GM19452 (cell line): Measurements from ENCODE around the gene COL24A1.
"Not testable (repeated sequence)": the region's sequence is repeated elsewhere in the genome, so short reads cannot be mapped to it uniquely, and the experiment has no call there.

Source experiments
- ATAC-seq: cut with Tn5 transposase; IDR thresholded peaks from one replicate; pipeline ENCODE4 v1.9.1; 2021; ENCODE audit not compliant: unreplicated experiment

COL24A1 gene

DNA sequence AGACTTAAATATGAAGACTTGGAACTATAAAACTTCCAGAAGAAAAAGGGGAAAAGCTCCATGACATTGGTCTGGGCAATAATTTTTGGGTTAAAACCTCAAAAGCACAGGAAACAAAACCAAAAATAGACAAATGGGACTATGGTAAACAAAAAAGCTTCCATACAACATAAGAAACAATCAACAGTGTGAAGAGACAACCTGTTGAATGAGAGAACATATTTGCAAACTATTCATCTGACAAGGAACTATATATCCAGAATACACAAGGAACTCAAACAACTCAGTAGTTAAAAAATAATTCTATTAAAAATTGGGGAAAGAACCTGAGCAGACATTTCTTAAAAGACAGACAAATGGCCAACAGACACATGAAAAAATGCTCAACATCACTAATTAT is 255.7 kb downstream of the COL24A1 start:
- no peak for ATAC-seq

DNA sequence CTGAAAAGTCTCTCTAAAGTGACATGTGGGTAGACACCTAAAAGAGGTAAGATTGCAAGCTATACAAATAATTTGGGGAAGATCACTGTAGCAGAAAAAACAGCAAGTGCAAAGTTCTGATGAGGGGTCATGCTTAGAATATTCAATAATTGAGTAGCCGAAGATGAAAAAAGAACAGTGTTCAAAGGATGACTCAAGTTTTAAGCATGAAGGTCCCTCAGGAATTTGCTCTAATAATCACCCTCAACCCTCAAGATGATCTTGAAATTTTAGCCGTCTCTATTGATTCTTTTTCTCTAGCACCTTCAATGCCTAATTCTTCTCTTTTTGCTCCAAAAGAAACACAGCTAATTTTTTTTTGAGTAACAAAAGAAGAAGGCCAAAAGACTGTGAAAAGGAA is 257.7 kb downstream of the COL24A1 start:
- no peak for ATAC-seq

DNA sequence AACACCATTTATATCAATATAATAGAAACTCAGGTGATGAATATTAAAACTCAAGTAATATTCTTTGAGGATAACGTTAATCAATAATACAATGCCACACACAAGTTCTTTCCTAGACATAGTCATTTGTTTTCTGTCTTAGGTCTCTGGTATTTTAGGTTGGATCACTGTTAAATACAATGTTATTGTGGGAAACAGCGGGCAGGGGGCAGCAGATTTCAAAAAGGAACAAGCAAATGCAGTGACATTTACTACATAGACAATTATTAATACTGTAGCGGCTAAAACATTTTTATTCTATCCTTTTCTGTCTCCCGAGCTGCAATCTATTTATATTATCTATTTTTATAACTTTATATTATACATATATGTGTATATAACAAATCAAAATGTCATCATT is 261.9 kb downstream of the COL24A1 start:
- no peak for ATAC-seq

DNA sequence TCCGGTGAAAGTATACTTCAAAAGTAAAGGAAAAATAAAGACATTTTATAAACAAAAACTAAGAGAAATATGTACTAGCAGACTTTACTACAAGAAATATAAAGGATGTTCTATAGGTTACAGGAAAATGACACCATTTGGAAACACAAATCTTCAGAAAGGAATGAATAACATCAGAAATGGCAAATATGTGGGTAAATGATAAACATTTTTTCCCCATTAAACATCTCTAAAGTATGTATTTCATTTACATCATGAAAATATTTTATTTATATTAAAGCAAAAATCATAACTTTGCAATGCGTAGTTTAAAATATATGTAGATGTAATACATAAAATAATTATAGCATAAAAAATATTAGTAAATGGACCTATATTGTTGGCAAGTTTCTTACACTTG is 264.2 kb downstream of the COL24A1 start:
- ATAC-seq: no peak

DNA sequence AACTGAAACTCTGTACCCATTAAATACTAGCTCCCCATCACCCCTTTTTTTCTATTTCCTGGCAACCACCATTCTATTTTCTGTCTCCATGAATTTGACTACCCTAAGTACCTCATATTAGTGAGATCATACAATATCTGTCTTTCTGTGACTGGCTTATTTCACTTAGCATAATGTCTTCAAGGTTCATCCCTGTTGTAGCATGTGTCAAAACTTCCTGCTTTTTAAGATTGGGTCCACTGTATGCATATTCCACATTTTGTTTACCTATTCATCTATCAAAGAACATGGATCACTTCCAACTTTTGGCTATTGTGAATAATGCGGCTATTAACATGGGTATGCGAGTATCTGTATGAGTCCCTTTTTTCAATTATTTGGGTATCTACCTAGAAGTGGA is 266.7 kb downstream of the COL24A1 start:
- no peak for ATAC-seq

DNA sequence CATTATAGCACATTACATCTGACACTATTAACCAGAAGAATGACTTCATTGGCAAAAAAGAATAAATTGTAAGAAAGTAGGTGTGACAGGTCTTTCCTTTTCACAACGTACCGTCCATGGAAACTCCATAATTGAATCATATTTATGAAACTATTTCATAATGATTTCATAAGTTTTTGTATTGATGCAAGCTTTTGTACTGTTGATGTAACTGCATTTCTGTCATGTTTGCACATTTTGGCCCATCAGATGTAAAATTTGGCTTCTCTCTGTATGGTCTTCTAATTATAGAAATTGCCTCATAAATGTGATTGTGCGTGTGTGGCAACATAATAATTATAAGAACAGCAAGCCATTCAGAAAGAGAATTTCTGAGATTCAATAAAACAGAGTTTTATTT is 267.7 kb downstream of the COL24A1 start:
- no peak for ATAC-seq

DNA sequence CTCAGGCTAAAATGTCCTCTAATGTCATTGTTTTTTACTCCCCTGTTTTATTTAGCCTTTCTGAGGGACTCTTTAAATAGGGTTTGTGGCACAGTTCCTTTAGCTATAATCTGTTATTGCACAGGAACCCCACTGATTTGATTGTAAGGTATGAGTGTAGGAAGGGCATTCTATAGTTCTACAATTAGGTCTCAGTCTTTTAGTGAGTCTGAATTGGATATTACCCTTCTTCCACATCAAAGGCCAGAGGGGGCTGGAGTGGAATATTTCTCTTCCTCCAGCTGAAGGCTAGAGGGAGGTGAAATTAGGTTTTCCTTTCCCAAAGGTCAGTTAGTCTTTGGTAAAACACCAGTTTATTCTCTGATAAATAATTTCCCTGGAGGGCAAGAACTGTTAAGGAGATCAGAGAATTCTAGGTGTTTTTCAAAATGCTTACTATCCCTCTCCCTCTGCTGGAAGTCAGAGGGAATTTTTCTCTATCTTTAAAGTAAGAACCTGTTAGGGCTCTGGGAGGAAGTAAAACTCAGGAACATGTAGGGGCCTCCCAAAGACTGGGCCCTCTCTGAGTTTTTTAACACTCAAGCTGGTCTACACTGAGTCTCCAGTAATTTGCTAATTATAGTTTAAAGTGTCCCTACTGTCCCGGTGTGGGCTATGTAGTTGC is 272.1 kb downstream of the COL24A1 start:
- ATAC-seq: no peak

DNA sequence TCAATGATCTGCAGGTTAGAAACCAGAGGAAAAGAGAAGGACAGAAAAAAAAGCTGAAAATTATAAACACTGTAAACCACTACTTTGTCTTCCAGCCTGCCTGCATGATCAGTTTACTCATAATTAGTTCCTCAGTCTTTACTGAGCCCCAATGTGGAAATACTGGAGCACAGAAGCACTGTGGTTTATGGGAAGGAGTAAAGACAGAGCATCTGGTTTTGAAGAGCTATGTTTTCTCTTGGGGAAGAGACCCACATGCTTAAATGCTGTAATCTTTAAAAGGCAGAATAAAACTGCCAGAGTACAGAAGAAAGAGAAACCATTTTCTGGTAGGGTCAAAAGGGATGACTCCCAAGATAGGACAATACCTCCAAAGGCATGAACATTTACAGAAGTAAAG is 289.4 kb downstream of the COL24A1 start:
- no peak for ATAC-seq

DNA sequence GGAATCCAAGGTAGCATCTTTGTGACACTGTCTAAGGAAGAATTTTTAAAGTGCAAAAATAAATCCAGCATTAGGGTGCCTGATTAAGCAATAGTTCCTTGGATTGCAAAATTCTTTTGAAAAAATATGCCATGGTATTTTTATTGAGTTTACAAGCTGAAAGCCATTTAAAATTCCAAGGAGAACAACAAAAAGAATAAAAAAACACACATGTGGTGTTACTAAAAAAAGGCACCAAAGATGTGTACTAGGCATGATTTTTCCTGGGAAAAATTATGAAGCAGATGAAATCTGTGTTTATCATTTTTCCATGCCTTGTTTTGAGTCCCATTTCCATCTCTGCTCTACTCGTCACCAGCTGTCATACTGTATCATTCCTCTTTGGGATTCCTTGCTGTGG is 291.4 kb downstream of the COL24A1 start:
- no peak for ATAC-seq

DNA sequence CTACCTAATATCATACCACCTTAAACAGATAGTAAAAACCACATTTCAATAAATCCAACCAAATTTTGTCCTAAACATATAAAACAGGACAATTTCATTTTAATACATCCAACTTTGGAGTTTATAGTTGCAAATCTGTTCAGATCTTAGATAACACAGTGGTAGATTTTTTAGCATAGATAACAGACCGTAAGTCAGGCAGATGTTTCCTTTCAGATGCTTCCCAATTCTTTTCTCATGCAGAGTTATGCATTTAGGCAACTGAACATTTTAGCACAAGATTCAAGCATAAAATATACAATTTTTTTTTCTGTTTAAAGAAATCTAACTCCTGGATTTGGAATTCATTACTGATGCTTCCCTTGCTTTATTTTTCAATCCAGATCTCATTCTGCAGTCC is 291.8 kb downstream of the COL24A1 start:
- no peak for ATAC-seq

DNA sequence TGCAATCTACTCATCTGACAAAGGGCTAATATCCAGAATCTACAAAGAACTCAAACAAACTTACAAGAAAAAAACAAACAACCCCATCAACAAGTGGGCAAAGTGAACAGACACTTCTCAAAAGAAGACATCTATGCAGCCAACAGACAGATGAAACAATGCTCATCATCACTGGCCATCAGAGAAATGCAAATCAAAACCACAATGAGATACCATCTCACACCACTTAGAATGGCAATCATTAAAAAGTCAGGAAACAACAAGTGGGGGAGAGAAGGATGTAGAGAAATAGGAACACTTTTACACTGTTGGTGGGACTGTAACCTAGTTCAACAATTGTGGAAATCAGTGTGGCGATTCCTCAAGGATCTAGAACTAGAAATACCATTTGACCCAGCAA is 292.9 kb downstream of the COL24A1 start:
- not testable (repeated sequence) for ATAC-seq

DNA sequence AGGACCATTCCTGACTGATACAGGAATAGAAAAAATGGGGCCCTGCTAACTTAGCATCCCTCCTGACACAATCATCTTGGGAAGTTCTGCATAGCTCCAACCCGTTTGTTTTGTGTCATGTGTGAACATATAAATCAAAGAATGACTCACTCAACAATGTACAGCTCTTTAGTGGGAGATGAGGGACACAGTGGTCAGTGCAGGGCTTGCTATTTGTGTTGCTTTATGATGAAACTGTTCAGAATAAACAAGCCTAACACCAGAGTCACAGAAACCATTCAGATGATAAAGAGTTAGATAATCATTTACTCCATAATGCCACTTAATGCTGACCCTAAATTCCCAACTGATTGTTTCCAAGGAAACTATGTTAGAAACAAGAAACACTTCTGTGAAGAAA is 294.1 kb downstream of the COL24A1 start:
- no peak for ATAC-seq

DNA sequence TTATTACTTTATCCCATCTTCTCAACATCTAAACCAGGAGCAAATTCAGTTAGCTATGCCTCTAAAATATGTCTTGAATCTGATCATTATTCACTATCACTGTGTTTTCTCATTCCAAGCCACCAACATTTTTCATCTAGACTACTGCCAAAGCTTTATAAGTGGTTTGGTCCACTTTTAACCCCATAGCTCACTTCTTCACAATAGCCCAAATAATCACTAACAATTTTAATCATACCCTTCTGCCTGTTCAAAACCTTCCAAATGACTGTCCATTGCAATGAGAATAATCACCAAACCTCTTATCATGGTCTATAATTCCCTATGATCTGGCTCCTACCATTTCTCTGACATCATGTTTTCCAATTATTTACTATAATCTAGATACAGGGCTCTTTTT is 298.6 kb downstream of the COL24A1 start:
- ATAC-seq: no peak

DNA sequence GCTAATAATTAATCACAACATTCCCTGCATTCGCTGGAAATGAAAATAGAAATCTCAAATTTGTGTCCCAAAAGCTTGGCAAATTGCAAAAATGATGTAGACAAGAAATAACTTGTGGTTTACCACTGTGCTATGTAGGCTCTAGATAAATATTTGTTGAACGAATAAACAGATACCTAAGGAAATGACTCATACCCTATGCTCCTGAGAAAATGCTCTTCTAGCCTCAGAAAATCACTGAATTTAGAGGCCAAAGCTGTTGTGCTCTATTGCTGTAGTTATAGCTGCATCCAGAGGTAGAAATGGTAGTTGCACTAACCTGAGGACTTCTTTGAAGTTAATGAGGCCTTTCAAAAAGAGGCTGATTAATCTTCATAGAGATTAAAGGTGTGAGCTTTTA is 306.3 kb downstream of the COL24A1 start:
- ATAC-seq: no peak

DNA sequence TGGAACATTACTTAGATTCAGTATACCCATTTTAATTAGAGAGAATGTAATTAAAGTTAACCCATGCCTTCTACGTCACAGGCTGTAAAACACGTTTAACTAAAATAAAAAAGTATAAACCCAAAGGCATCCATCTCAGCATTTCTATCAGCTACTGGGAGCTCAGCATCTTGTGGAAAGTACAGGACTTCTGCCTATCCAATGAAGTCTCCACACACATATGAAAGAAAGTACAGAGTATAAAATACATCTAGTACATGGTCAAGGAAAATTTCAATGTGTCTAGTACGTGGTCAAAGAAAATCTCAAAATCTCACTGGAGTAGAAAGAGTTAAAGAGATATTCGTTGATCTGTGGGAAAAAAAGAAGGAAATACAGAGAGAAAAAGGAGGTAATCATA is 306.9 kb downstream of the COL24A1 start:
- ATAC-seq: no peak

DNA sequence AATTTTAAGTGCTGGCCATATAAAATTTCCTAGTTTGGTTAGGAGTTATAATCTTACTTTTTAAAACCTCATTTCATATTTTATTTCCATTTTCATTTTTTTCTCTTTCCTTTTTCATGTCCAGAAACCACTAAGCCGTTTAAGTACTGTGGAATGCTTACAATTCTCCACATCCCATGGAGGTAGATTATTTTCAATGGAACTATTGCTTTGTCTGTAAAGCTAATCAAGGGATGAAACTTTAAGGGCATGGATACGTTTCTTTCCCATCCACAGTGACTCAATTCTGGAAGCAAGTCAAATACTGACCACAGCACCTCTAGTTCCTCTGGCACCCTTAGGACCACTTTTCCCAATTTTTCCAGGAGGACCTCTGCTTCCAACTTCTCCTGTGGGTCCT is 309.2 kb downstream of the COL24A1 start:
- ATAC-seq: no peak

DNA sequence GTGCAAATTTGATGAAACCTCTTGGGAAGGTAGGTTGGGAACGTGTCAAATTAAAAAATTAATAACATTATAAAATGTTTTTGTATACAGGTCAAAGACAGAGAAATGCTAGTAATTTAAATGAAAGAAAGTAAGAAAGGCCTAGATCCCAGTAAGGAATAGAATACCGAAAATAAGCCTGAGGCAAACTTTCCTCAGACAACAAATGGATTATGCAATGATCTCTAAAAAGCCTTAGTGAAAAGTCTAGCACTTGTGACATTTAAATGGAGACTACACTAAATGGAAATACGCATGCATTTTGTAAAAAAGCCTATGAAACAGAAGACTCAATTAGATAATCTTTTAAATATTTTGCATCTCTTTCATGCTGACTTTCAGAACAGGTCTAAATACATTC is 309.9 kb downstream of the COL24A1 start:
- no peak for ATAC-seq

DNA sequence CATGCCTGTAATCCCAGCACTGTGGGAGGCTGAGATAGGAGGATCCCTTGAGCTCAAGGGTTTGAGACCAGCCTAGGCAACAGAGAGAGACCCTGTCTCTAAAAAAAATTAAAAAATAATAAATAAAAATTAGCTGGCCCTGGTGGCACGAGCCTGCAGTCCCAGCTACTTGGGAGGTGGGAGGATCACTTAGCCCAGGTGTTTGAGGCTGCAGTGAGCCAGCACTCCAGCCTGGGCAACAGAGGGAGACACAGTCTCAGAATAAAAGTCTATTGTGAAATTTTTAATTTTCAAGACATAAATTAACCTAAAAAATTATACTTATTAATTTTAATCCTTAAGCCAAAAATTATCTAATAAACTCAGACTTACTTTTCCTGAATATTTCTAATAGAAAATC is 317.1 kb downstream of the COL24A1 start:
- no peak for ATAC-seq

DNA sequence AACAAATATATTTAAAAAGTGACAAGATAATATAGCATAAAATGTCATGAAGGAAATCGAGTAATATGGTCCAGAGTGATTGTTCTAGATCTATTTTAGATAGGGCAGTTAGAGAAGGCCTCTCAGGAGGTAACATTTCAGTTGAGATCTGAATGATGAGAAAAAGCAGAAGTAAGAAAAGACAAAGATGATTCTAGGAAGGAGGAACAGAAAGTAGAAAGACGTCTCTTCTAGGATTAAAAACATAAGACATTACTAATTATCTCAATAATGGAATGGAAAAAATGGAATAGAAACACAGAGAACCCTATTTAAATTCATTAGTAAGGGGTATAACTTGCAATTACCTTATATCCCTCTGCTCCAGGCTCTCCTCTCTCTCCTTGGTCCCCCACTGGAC is 318.3 kb downstream of the COL24A1 start:
- peak; percentile 89 for ATAC-seq

DNA sequence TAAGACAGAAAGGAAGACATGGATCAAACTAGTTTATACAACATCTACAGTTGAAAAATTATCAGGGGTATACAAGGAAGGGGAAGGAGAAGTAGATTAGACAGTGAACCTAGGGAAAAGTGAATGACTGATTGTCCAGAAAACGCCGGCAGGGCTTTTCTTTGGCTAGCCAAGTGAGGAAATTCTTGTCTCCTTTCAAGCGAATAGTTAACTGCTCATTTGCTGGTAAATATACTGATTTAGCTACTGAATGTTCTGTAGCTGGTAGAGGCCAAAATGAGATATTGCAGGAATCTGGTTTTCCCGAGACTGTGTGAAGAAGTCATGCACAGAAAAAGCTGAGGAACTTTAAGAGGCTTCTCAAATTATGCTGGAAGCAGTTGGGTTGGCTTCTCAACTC is 319.8 kb downstream of the COL24A1 start:
- ATAC-seq: no peak

DNA sequence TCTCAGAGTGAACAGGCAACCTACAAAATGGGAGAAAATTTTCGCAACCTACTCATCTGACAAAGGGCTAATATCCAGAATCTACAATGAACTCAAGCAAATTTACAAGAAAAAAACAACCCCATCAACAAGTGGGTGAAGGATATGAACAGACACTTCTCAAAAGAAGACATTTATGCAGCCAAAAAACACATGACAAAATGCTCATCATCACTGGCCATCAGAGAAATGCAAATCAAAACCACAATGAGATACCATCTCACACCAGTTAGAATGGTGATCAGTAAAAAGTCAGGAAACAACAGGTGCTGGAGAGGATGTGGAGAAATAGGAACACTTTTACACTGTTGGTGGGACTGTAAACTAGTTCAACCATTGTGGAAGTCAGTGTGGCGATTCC is 323.4 kb downstream of the COL24A1 start:
- ATAC-seq: not testable (repeated sequence)

DNA sequence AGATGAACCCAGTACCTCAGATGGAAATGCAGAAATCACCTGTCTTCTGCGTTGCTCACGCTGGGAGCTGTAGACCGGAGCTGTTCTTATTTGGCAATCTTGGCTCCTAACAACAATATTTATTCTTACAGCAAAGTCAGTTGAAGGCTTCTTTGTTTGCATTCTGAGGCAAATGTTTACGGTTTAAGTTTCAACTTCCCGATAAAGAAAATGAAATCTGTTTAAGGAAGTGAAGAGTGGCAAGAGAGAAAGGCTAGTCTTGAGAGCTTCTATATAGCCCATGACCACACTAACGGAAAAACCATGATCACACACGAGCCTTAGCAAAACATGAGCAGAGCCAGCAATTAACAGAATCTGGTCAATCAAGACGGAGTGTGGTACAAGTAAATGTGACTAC is 325.7 kb downstream of the COL24A1 start:
- no peak for ATAC-seq

DNA sequence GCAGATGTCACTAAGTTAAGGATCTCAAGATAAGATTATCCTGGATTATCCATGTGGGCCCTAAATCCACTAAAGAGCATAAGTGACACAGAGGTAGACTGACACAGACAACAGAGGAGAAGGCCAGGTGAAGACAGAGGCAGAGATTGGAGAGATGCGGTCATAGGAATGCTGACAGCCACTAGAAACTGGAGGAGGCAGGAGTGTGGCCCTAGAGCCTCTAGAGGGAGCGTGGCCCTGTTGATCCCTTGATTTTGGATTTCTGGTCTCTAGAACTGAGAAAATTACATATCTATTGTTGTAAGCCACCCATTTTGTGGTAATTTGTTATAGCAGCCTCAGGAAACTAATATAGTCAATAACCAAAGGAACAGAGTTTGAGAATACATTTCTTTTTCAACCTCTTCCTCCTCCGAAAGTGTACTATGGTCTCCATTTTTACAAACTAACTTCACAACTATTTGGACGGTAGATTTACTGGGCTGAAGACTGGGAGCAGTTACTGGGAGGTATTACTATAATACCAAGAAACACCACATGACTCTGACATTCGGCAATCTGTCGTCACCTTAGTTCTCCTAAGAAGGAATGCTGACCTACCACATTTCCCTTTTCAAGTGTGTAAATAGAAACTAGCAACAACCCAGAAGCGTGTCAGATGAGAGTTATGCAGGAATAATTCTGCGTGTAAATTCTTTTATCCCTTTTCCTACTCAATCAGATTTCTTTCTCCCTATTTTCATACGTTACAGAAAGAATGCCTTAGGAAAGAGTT is 332.3 kb downstream of the COL24A1 start:
- ATAC-seq: no peak
